GM19238 (cell line): ENCODE data around the gene TBC1D10B.

Source experiments
- DNase-seq: peaks from one replicate; pipeline ENCODE4 v3.0.0; 2011; ENCODE audit warnings: low spot score; ENCODE audit not compliant: insufficient read length

The TBC1D10B gene

DNA sequence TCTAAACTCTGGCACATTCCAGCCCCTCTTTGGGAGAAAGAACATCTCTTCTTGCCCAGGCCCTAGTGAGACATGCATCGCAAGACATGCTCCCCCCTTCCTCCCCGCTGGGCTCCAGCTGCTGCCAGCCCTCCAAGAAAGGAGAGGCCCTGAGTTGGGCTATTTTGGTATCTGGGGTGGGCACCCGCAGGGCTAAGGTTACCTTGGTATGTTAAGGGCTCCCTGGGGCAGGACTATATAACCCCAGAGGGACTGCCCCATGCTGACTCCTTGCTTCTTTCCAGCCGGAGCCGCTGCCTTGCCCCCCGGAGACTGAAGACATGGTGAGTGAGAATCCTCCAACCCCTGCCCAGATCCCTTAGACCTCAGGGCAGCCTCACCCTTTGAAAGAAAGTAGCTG, 4.2 kb upstream of the TBC1D10B start, which contains the start of gene MYL11:
Gene MYL11, plus strand, starts transcription at position 265 of the 400 bp plus-strand sequence. Its CDS starts 56 bp downstream, at position 321.
- DNase-seq = no peak

DNA sequence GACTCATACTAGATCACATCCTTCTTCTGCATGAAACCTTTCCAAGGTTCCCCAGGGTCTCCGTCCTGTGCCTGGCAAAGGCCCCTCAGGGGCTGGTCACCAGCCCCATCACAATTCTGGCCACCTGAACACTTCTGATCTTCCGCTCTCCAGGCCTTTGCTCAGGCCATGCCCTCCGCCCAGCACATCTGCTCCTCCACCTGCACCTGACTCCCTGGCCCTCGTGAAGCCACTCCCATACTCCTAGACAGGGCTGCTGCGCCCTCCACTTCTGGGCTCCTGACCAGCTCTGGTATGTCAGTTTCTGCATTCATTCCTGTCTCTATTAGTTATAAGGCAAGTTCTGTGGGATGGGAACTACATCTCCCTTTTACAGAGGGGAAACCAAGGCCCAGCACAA, 2.4 kb upstream of the TBC1D10B start:
- no peak for DNase-seq

DNA sequence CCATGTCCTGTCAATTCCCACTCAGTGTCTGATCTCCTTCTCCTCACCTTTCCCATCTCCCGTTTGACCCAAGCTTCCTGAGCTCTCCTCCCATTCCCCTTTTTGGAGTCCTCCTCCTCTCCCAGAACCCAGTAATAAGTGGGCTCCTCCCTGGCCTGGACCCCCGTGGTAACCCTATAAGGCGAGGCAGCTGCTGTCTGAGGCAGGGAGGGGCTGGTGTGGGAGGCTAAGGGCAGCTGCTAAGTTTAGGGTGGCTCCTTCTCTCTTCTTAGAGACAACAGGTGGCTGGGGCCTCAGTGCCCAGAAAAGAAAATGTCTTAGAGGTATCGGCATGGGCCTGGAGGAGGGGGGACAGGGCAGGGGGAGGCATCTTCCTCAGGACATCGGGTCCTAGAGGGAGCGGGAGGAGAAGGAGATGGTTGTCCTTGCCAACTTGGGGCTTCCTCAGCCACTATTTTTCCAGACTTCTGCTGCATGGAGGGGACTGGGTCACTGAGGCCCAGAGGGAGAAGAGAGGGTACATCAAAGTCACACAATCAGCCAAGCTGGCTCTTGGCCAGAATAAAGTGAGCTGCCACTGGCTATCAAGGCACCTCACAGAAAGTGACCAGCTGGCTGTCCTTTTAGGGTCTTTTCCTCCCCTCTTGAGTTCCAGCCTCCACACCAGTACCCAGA, 1.9 kb upstream of the TBC1D10B start:
- no peak for DNase-seq

DNA sequence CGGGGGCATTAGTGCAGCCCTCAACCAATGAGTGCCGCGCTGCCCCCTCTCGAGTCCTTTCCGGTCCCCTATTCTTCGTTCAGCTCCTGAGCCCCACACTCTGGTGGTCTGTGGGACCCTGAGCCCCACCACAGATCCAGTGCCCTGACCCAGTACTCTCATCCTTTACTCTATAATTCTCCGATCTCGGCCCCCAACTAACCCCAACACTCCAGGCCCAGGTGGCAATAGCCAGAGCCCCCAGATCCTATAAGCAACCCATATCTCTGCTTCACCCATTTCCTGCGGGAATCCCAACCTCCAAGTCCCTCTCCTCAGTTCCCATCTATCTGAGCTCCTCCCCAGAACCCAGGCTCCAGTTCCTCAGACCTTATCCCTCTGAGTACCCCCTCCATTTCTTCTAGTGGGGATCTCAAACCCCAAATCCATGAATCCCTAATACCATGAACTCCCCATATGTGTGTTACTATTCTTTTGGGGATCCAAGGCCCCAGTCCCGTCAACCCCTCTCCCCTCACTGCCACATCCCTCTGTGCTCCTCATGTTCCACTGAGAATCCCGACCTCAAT, 1.0 kb upstream of the TBC1D10B start:
- no peak for DNase-seq

DNA sequence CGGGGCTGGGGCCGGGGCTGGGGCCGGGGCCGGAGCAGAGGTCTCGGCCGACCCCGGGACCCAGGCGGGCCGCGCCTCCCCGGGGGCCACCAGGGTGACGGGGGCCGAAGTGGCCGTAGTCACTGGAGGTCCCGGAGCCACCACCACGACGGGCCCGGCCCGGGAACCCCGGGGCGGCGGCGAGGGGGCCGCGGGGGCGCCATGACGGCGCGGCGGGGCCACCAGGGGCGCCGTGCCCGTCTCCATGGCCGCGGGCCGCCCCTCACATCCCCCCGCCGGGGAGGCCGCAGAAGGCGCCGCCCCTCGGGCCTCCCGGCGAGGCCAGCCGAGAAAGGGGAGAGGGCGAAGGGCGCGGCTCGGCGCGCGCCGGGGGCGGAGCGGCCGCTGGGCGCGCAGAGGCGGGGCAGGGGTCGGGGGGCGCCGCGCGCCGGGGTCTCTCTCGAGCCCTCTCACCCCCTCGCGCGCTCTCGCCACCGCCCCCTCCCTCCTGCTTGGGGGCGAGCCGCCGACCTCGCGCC, 297 bp downstream of the TBC1D10B start:
- peak; percentile 66 for DNase-seq

DNA sequence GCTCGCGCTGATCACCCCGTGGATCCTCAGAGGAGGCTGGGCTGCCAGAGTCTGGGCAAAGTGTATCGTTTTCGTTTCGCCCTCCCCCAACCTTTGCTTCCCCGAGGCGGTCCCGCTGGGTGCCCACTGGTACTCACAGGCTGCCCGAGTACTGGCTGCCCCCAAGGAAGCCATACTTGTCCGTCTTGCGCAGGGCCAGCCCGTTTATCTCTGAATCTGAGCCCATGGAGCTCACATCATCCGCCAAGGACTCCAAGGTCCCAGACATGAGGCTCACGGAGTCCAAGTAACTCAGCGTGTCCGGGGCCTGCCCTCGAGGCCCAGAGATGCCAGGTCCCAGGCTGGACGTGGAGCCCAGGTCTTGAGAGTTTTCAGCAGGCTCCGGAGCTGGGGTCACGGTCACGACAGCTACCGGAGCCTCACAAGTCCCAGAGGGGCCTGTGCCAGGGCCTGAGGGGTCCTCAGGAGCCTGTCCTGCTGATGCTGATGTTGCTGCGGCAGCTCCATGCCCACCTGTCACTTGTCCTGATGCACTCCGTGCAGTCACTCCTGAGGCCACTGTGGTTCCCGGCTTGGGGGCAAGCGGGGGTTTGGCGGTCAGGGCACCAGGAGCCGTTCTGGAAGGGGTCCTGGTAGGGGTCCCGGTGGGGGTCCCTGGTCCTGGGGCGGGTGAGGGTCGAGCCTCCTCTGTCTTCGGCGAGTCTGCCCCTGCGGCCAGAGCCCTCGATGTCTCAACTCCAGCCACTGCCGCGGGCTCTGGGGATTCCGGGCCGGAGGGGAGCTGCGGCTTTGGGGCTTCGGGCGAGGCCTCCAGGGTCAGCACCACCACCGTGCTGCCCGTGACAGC, 980 bp downstream of the TBC1D10B start:
- DNase-seq = no peak

DNA sequence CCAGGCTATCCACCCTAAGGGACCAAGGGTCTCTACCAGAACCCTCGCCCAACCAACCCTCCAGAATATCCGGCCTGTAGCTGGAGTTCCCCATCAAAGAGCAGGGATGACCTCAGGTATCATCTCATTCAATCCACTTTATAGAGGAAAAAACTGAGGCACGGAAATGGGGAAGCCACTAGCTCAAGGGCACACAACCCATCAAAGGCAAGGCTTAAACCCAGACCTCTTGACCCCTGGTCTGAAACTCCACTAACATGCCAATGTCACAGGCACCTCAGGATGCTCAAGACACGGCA, 1.6 kb downstream of the TBC1D10B start:
- DNase-seq = no peak

DNA sequence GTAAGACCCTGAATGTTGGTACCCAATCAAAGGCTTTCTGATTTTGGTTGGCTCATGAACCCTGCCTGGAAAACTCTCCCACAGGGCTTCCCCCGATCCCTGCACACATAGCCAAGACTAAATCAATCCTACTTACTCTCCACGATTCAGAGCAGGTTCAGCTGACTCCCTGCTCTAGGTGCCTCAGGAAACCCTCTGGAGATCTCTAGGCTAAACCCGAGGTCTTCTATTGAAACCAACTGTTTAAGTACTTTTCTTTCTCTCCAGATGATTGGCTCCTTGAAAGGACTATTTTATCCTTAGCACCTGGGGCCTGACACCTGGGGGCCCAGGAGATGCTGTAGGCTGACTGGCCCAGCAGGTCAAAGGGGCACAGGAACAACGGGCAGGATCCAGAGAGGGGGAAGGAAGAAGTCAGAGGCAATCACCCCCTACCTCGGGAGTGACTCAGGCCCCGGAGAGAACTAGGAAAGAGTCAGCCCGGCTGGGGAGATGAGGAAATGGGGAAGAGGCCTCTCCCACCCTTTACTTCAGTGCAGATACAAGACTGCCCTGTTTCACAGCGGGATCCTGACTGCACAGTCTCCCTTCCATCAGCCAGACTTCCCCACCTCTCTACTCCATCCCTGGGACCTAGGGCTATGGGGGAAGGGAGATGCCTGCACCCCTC, 2.0 kb downstream of the TBC1D10B start:
- DNase-seq = no peak

DNA sequence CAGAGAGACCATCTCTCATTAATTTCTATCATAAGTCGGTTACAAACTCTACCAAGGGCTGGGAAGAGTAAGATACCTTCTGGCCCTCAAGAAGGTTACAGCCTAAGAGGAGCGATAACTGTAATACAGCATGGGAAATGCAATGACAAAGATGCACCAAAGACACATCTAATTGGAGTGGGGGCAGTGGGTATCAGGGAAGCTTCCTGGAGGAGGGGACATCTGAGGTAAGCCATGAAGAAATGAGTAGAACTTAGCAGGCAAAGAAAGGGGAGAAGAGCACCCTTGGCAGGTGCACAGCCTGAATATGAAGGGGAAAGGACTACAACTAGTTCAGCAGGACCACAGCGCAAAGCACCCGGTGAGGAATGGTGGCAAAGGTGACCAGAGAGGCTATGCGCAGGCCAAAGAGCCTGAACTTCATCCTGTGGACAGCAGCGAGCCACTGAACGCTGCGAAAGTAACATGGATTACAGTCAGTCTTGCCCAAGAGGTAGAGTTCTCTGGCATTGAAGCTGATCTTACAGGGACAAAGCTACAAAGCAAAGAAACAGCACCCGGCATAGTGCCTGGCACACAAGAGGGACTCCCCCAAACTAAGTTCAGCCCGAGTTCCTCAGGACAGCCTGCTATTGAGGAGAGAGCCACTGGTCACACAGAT, 2.8 kb downstream of the TBC1D10B start:
- DNase-seq = no peak

DNA sequence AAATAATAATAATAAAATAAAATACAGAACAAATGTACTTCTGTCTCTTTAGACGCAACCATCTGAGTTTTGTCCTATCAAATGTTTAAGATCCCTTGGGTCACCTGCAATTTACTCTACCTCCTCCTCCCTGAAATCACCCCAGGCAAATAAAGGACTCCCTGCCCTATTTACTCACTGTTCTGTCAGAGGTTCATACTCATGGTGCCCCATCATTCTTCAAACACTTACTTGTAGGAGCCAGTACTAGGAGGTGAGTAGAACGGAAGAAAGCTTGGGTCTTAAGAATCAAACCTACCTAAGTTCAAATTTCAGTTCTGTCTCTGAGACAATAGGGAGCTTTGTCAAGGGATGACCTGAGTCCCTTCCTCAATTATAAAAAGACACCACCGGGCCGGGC, 3.8 kb downstream of the TBC1D10B start:
- DNase-seq = no peak

DNA sequence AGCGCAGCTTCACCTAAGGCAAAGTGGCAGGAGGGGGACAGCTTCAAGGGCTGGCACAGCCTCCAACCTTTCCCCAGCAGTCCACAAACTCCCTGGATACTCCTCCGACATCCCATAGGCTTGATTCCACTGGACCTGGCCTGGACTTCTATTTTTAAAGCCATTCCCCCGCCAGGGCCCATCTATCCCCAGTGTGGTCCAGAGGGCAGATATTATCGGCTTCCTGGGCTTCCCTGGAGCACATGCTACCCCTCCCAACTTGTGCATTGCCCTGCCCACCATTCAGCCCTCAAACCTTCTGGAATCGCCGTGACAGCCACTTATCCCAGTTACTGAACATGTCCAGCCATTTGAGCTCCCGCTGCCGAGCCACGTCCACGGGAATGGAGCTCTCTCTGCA, 5.1 kb downstream of the TBC1D10B start:
- no peak for DNase-seq

DNA sequence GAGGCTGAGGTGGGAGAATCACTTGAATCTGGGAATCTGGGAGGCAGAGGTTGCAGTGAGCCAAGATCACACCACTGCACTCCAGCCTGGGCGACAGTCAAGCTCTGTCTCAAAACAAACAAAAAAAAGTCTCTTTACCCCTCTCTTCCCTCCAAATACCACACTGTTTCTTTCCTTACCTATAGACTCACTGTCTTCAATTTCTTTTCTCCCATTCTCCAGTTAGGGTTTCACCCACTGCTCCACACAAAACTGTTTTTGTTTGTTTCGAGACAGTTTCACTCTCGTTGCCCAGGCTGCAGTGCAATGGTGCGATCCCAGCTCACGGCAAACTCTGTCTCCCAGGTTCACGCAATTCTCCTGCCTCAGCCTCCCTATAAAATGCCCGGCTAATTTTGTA, 9.1 kb downstream of the TBC1D10B start:
- DNase-seq = no peak

DNA sequence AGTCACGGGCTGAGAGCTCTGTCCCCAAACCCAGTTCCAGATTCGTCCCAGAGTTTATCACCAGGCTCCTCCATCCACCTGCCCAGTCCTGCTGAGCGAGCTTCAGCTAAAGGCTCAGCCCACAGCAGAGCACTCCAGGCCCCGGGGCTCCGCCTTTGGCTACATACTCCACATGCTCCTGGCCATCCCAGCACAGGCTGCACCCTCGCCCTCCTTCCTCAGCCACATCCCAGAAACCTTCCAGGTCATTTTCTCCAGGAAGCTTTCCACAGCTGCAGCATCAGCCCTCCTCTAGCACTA, 10.5 kb downstream of the TBC1D10B start:
- DNase-seq = no peak

DNA sequence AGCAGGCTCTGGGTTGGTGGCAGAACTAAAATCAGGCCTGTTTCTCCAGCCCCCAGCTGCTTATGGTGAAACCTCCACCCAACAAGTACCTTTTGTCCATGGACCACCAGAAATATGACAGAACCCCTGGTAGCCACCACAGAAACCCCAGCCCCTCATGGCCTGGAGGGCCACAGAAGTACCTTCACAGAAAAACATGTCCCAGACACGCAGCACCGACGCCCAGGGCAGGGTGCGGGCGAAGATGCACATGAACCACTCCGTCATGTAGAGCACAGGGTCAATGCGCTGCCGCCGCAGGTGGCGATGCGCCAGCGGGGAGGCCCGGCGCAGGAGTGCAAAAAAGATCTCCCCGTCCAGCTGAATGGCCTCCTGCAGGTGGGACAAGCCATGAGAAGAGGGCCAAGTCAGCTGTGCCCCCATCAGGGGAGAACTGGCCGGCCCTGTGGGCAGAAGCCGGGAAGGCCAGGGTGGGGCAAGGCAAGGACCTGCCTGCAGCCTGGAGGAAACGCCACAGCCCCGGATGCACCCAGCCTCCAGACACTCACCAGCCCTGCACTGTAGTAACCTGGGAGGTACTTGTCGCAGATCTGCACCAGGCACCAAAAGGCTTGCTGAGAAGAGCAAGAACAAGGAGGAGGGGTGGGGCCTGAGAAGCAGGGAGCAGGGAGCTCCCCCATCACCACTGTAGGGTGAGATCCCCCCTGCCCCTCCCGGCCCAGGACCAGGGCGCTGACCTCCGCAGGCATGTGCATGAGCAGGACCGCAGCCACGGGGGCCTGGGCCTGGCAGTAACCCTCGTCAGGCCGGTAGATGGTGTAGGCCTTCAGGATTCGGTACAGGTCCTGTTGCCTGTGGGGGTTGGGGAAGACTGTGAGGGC, 11.1 kb downstream of the TBC1D10B start:
- DNase-seq = no peak

DNA sequence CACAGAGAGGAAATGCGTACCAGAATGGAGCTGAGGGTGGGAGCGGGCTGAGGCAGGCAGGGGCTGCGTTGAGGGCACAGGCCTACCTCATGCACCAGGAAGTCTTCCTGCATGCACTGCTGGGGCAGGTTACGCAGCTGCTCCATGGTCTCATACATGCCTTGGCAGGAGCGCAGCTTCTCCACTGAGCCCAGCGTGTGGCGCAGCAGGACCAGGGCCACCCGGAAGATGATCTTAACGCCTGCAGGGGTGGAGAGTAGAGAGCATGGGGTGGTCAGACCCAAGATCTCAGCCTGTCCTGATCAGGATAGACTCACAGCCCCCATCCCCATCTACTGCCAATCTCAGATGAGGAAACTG, 11.7 kb downstream of the TBC1D10B start:
- no peak for DNase-seq

DNA sequence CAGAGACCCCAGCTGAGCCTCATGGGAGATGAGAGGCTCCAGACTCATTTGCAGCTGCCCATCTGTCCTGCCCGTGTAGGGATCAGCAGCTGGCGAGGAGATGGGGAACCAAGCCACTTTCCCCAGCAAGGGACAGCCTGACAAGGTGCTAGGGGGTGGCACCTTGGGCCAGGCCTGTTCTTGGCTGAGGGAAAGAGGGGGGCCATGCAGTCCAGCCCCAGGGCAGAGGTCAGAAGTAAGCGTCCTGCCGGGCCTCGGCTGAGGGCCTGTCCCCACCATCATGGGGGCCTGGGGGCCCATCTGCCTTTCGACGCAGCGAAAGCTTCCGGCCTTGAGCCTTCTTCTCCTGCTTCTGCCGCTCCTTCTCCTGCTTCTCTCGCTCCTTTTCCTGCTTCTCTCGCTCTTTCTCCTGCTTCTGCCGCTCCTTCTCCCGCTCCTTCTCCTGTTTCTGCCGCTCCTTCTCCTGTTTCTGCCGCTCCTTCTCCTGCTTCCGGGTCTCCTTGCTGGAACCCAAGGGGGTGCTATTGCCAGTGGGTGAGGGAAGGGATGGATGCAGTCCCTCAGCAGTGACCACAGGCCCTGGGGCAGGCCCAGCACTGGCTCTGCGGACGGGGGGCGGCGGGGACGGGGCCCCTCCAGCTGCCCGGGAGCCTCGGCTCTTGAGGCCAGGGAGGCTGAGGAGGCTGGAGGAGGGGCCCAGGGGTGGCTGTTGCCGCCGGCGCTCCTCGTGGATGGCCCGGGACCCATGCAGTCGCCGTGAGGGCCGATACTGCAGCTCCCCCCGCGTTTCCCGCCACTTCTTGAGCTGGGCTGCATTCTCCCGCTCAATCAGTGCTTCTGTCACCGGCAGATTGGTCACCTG, 12.3 kb downstream of the TBC1D10B start:
- DNase-seq = no peak

DNA sequence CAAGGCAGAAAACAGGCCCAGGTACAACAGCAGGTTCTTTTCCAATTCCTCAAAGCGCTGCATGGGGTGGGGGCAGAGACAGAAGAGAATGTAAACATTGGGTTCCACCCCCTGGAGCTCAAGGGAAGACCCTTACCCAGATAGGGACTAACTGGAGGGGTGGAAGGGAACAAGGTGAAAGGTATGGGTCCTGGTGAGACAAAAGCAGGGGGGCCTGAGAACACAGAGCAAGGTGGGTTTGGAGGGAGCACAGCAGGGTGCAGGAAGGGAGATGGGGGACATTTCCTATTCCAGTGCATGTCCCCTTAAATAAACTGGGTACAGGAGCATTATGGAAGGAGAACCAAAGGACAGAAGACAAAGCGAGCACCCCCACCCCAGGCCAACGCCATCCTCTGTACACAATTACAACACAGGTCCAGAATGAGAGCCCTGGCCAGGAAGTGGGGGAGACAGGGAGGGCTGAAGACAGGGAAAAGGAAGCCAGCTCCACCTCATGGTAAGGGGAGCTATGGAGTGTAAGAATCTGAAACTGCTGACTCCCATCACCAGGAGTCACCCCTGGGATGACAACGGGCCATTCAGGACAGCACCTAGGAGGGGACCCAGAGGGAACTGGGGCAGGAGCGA, 13.1 kb downstream of the TBC1D10B start:
- no peak for DNase-seq

DNA sequence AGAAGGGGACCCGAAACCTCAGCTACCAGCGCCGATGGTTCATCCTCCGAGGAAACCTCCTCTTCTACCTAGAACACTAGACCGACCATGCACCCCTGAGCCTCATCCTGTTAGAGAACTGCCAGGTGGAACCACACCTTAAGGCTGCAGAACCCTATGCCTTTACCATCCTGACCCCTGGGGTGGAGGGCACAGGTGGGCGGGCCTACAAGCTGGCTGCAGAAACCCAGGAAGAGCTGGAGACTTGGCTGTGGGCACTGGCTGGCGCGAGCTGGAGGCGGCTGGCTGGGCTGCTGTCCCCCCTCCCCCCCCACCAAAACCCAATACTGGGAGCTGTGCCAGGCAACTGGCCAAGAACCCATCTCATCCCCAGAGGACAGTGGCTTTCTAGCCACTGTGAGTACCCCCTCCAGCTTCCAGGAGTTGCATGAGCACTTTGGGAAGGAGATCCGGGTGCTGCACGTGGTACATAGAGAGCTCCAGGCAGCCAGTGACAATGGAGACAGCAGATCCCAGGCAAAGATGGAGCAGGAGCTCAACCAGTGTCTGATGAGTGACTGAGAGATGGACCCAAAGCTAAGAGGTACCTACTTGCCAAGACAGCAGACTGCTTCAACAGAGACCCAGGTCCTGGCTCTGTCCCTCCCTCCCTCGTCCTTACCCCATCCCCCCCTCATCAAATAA, 13.8 kb downstream of the TBC1D10B start:
- no peak for DNase-seq

DNA sequence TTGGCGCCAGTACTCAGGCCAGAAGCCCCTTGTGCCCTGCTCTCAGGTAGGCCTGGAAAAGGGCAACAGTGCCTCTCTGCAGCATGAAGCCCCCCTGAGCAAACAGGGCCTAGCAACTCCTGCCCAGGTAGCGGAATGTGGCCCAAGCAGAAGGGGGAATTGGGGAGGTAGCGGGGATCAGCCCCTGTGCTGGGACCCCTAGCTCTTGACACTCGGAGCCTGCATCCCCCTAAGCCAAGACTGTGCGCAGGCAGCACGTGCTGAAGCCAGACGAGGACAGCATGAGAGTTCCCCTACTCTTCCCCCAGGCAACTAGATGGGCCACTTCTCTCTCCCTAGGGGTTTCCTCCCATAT, 14.4 kb downstream of the TBC1D10B start:
- no peak for DNase-seq
